HG02970 (cell line): ENCODE results near the gene RDH8.

Experiments
- ATAC-seq: cut with Tn5 transposase; IDR thresholded peaks from one replicate; pipeline ENCODE4 v1.9.1; 2021; ENCODE audit warnings: mild to moderate bottlenecking, moderate library complexity, moderate number of reproducible peaks; ENCODE audit not compliant: unreplicated experiment, low FRiP score

RDH8 gene

DNA sequence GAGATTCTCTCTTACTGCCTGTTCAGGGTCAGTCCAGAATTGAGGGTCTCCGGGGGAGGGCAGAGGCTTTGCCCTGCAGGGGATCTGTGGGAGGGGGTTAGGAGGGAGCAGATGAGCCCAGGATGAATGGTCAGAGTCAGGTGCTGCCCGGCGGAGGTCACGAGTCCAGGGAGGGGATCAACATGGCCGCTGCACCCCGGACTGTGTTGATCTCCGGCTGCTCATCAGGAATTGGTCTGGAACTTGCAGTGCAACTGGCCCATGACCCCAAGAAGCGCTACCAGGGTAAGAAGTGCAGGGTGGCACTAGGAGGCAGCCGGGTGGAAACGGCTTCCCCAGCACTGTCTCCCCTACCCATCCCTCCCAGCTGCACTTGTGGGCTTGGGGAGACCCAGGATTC lies at the start of gene RDH8:
Gene RDH8, plus strand, starts transcription at position 168 of the 400 bp plus-strand sequence. Its CDS starts 15 bp downstream, at position 183.
- no peak for ATAC-seq

- ATAC-seq = no peak
These were observed 47.3 kb upstream of the RDH8 start for GRCh38 chr19:9966024-9966423.

DNA sequence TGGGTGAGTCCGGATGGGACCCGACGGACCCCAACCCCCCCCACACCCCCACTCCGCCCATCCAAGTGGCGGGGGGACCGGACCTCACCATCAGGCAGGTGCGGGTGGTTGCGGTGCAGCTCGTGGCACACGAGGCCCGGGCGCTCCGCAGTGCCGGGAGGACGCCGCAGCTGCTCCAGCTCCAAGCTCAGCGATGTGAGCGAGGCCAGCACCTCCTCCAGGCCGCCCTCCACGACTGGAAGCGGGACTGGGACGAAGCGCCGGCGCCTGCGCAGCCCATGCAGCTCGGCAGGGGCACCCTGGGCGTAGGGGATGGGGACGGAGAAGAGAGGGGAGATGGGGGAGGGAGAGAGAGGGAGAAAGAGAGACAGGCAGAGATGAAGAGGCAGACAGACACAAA lies 46.8 kb upstream of the RDH8 start:
- no peak for ATAC-seq

GRCh38 chr19:9967326-9967725 lies 46.0 kb upstream of the RDH8 start:
- no peak for ATAC-seq

DNA sequence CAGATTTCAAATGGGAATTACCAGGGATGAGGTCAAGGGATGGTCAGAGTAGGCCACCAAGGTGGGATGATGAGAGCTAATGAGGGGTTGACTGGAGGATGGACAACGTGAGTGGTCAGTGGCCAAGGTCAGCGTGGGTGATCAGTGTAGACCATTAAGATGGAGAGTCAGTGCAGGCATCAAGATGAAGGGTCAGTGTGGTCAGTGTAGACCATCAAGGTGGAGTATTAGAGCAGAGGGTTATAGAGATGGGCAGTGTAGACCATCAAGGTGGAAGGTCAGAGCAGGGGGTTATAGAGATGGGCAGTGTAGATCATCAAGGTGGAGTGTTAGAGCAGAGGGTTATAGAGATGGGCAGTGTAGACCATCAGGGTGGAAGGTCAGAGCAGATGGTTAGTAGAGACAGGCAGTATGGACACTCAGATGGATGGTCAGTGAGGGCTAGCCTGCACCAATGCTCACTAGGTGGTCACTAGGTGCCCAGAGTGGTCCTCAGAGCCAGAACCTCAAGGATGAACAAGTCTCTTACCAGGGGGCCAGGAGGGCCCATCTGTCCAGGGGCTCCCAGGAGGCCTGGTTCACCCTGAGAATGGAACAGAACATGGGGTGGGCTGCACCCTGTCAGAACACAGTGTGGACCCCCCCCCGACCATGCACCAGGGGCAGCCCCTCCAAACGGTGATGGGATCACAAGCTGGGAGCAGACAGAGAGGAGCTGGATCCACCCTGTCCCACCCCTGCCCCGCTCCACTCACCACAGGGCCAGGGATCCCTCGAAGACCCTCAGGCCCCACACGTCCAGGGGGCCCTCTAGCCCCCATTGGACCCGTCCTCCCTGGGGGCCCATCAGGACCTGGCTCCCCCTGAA lies 44.2 kb upstream of the RDH8 start:
- no peak for ATAC-seq

DNA sequence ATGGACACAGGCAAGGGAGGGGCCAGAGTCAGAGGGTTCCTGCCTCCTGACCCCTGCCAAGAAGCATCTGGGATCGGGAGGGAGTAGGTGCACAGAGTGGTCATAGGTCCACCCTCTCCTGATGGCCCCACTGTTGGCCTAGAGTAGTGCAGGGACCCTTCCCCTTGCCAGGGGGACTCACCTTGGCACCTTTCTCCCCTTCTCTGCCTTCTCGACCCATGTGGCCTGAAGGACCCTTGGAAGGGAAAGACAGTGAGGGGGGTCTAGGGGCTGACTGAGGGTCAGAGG lies 43.7 kb upstream of the RDH8 start:
- ATAC-seq = no peak

DNA sequence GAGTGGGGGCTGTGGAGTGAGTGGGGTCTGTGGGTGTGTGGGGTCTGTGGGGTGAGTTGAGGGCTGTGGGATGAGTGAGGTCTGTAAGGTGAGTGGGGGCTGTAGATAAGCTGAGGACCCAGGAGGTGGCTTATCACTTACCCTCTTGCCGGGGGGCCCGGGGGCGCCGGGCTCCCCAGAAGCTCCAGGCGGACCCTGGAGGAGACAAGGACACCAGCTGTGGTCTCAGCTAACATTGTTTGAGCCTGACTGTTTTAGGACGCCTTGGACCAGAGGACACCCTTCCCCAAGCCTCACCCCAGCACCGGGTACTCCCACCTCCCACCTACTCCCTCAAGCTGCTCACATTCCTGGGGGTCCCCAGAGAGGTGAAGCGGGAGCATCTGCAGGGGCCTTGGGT lies 42.8 kb upstream of the RDH8 start:
- no peak for ATAC-seq

DNA sequence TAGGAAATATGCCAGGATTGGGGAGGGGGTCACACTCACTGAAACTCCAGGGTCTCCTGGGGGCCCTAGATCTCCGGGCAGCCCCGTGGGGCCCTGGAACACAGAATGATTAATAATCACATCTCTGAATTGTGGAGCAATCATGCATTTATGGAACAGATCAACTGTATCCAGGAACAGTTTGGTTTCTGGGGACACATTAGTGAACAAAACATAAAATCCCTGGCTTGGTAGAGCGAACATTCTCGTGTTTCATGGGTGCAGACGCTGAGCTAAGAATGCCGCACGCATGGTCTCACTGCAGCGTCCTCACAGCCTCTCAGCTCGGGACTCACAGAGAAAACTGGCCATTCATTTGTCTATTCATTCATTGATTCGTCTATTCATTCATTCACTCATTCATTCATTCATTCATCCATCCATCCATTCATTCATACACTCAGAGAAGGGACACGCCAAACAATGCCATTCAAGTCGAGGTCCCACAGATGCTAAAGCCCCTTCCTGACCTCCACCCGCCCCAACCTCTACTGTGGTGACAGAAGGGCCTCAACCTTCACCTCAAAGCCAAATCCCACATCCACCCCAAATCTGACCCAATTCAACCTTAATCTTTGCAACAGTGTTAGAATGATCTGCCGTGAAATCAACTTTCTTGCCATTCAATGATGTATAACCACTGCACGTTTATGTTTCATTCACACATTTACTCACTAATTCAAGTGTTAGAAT lies 42.0 kb upstream of the RDH8 start:
- no peak for ATAC-seq

- no peak for ATAC-seq
These were observed 41.2 kb upstream of the RDH8 start for GRCh38 chr19:9972103-9972502.

DNA sequence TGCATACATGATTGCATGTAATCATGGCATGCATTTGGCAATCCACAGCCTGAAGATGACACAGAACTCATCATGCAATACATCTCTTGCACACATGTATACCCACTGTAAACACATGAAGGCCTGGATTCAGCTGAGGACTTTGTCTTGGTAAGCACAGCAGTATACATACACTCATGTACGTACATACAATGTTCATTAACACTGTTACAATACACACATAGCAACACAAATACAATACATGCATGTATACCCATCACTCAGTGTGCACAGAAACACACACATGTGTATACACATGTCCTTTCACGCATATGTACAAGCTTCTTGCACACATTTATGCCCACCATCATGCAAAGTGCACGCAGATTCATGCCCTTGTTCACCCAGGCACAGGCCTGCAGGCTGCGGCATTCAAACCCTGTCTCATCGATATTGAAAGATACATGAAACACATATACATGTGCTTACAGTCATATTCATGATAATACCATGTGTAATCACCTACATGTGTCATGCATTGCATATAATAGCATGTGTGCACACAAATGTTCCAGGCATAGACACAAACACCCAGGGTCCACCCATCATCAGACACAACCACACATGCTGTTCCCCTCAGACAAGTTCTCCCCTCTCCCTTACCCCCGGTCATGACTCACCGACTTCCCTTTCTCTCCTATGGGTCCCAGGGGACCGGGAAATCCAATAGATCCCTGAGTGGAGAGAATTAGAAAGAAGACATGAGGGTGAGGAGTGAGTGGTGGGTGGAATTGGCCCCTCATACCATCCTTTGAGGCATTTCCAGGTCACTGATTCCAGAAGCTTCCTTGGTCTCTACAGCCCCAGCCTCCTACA lies 31.6 kb upstream of the RDH8 start:
- ATAC-seq = no peak

DNA sequence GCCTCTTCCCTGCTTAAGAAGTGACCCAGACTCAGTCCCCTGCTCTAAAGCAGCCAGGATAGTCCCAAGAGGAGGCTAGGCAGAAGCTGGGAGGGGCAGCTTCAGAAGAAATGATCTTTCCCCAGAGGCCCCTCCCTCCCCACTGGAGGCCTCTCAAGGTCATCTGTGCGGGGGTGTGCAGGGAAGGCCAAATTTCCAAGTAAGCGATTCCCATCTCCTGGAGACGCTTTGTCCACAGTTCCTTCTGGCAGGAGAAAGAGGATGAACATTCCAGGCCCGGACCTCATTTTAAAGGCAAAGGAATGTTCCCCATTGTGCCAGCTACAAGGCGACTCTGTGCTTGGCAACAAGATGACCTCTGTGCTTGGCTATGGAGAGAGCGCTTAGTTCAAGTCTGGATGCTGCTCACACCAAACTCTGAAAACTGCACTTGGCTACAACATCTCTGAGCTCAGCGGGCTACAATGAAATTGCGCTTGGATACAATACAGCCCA lies 26.4 kb upstream of the RDH8 start:
- no peak for ATAC-seq

DNA sequence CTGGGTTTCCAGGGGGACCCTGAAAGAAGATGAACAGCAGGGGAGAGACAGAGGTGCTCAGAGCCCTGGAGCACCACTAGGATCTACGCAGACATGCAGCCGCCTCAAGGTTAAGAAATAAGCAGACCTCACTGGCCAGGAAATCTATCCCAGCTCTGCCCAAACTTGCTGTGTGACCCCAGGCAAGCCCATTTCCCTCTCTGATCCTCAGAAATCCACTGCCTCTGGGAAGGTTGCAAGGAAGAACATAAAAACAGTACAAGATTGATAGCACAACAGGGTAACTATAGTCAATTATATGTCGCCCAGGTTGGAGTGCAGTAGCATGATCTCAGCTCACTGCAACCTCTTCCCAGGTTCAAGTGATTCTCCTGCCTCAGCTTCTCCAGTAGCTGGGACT lies 23.8 kb upstream of the RDH8 start:
- no peak for ATAC-seq

DNA sequence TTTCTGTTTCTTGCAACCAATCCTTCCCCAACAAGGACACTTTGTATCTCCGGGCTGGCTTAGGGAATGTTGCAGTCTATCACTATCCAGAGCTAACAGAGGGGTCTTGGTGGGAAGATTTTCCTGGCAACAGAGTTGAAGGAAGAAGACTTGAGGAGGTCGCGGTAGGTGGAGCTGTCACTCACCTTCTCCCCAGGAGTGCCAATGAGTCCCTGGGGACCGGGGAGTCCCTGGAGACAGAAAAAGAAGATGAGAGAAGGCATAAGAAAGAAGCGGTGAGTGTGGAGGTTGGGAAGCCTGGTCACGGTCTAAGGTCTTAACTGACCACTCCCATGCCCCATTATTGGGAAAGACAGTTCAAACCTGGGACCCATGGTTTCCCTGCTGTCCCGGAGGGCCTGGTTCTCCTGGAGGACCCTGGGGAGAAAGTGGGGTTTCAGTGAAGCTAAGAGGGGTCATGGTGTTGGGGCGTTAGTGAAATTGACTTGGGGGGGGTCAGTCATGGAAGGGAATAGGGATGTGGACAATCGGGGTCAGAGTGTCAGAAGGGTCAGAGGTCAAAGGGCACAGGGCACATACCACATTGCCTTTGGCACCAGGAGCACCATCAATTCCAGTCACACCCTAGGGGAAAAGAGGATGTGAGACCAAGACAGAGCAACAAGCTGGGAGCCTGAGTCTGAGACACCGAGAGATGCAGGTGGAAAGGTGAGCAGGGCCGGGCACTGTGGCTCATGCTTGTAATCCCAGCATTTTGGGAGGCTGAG lies 21.7 kb upstream of the RDH8 start:
- no peak for ATAC-seq

DNA sequence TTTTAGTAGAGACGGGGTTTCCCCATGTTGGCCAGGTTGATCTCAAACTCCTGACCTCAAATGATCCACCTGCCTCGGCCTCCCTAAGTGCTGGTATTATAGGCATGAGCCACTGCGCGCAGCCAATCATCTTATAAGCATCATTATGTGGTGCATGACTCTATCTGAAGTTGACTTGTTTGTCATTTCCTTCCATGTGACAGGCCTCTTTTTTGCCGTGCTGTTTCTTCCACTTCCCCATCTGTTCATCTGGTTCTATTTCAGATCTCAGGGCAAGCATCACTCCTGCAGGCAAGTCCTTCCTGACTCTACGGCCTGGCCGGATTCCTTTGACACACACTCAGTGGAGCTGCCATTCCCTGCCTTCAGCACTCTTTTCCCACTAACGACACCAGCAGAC lies 18.2 kb upstream of the RDH8 start:
- no peak for ATAC-seq

- ATAC-seq = no peak
These were observed 17.3 kb upstream of the RDH8 start for GRCh38 chr19:9995999-9996398.

GRCh38 chr19:9996541-9996940 lies 16.7 kb upstream of the RDH8 start:
- no peak for ATAC-seq

DNA sequence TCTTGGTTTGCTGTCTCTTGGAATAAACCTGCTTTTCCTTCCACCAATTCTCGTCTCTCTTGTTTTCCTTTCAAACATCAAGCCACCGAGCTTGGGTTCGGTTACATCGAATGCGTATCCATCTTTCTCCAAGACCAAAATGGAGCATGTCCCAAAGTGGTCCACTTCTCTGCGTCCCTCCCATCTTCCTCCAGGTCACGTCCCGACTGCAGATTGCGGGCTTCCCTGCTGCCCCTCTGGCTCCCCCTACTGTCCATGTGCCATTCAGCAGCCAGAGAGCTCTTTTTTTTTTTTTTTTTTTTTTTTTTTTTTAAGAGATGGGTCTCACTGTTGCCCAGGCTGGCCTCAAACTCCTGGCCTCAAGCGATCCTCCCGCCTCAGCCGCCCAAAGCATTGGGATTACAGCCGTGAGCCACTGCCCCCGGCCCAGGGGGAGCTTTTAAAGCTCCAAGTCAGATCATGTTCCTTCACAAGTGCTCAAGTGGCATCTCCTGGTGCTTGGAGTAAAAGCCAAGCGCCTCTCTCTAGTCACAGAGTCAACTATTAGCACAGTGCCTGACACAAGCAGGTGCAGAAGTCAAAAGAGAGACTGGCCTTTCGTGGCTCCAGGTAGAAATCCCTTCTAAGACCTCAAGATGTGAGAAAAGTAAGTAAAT lies 13.0 kb upstream of the RDH8 start:
- ATAC-seq = no peak

- no peak for ATAC-seq
These were observed 11.4 kb upstream of the RDH8 start for GRCh38 chr19:10001899-10002298.

- ATAC-seq = no peak
These were observed 10.0 kb upstream of the RDH8 start for GRCh38 chr19:10003271-10003670.

DNA sequence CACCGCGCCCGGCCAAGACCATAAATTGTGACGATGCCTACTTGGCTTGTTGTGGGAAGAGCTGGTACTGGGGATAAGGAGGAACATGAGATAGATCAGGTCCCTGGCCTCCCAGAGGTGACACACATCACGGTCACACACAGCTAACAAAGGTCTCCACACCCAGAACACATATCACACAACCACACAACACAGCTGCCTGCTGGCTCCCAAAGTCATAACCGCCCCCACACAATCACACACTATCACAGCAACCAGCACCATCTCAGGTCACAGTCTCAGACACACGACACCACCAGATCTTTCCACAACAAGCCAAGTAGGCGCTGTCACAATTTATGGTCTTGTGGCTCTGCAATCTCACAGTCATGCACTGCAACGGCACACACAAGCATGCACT lies 8.7 kb upstream of the RDH8 start:
- no peak for ATAC-seq
